Activated CD4-positive, alpha-beta T cell treated with anti-CD3 and anti-CD28 coated beads for 36 hours (primary cell): ENCODE measurements around the gene AHSA1. TPM values are rescaled to one million over a fixed set of nuclear protein-coding genes. Genes with fewer than 3 reads are reported as not detected.
"Not testable (repeated sequence)": the region's sequence is repeated elsewhere in the genome, so short reads cannot be mapped to it uniquely, and the experiment has no call there.

Experiments used
- ATAC-seq: fragments of 200-7000 bp; cut with Tn5 transposase; one replicate; pipeline ENCODE4 v1.10.0; 2021; ENCODE audit warnings: mild to moderate bottlenecking, moderate library complexity
- CTCF ChIA-PET: fragments of 350-600 bp; sonication (Branson Sonifier 250); formaldehyde crosslinking; loops from one replicate; lab custom pipeline; 2021; ENCODE audit warnings: antibody characterized with exemption; lab: Charles Lee
- POLR2A ChIA-PET: fragments of 350-600 bp; sonication (Branson Sonifier 250); formaldehyde crosslinking; loops from one replicate; lab custom pipeline; 2021; ENCODE audit warnings: antibody characterized with exemption, inconsistent platforms; lab: Charles Lee
- DNase-seq: peaks from one replicate; pipeline ENCODE4 v3.0.0-alpha.2; 2020
- H3K27ac Mint-ChIP-seq: one replicate; pipeline ENCODE4 v1.8.0; 2021; ENCODE audit warnings: mixed read lengths
- H3K27me3 Mint-ChIP-seq: one replicate; pipeline ENCODE4 v1.8.0; 2021; ENCODE audit warnings: mixed read lengths
- H3K36me3 Mint-ChIP-seq: one replicate; pipeline ENCODE4 v1.8.0; 2021; ENCODE audit warnings: low read depth, mixed read lengths
- H3K4me1 Mint-ChIP-seq: one replicate; pipeline ENCODE4 v1.8.0; 2021; ENCODE audit warnings: mixed read lengths
- H3K4me3 Mint-ChIP-seq: one replicate; pipeline ENCODE4 v1.8.0; 2021; ENCODE audit warnings: mild to moderate bottlenecking, moderate library complexity, mixed read lengths
- H3K9me3 Mint-ChIP-seq: one replicate; pipeline ENCODE4 v1.8.0; 2021; ENCODE audit warnings: low read depth, mixed read lengths
- intact Hi-C, 2 experiments: fragments of 100-400 bp; cut with DNase I in 1 of 2; cut with micrococcal nuclease in 1 of 2; formaldehyde crosslinking; loops; one replicate each; pipeline versions ENCODE4 v1.14.2 to v1.15.1; 2022 to 2024; cut with DNase I, micrococcal nuclease
- total RNA-seq, 2 experiments: library from RNA; stranded (reverse); gene quantifications; one replicate each; pipeline ENCODE4 v1.2.3, GENCODE V29; 2021

Gene AHSA1
- total RNA-seq = 100 to 1,000 TPM; 318 to 348 TPM

- ATAC-seq (peak; percentile 96), DNase-seq (peak; percentile 96)
- no peaks in the 10 kb centered on the region for H3K27me3 Mint-ChIP-seq
- H3K36me3 Mint-ChIP-seq = peaks cover 39% of the 10 kb centered on the region
- H3K9me3 Mint-ChIP-seq = no peaks in the 10 kb centered on the region
- H3K4me1 Mint-ChIP-seq = peaks cover 38% of the 10 kb centered on the region
- ChIA-PET CTCF (interaction anchor here (0.6 to 3.0 kb wide), 3 partner anchors 18 to 141 kb away, joined by 4 to 13 read pairs (median 9); partner anchors contain the start of genes GSTZ1 and POMT2), POLR2A (interaction anchor here (0.6 to 1.1 kb wide), 4 partner anchors 70 to 302 kb away, joined by 3 to 4 read pairs (median 4); partner anchors contain the start of gene GSTZ1)
- peak within 1 kb of the TSS; percentile 100 for H3K27ac Mint-ChIP-seq
- intact Hi-C loops = loop anchor here (1.0 to 10.0 kb wide), 20 partner anchors 41 to 1305 kb away; partner anchors contain the start of genes ADCK1 (in 2 of the 2), CIPC (in 2 of the 2), GSTZ1 (in 2 of the 2) and SAMD15 (in 2 of the 2)
- H3K4me3 Mint-ChIP-seq = peak within 1 kb of the TSS; percentile 88
Measured at GRCh38 chr14:77457522-77458248, at the start of gene AHSA1, which contains the start of gene VIPAS39. AHSA1 (plus strand) TSS chr14:77458093; CDS start chr14:77458190, 97 bp downstream. VIPAS39 (minus strand) TSS chr14:77457601; CDS start chr14:77454102, 3,499 bp downstream.

DNA sequence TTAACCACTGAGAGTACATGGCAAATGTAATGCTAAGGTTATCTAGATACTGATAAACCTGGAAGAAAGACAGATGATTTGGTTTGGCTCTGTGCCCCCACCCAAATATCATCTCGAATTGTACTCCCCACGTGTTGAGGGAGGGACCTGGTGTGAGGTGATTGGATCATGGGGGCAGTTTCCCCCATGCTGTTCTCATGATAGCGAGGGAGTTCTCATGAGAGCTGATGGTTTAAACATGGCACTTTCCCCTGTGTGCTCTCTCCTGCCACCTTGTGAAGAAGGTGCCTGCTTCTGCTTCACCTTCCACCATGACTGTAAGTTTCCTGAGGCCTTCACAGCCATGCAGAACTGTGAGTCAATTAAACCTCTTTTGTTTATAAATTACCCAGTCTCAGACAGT lies 48.8 kb upstream of the AHSA1 start:
- DNase-seq (peak; percentile 21), ATAC-seq (peak; percentile 39)
- H3K4me1 Mint-ChIP-seq = peaks cover 11% of the 10 kb centered on the region
- ChIA-PET POLR2A (no interaction called here), CTCF (no interaction called here)
- no peak overlapping the region for H3K4me3 Mint-ChIP-seq
- intact Hi-C loops = no loop called here
- no peaks in the 10 kb centered on the region for H3K9me3 Mint-ChIP-seq
- no peaks in the 10 kb centered on the region for H3K36me3 Mint-ChIP-seq
- H3K27ac Mint-ChIP-seq = no peak overlapping the region
- no peaks in the 10 kb centered on the region for H3K27me3 Mint-ChIP-seq

GRCh38 chr14:77415403-77416030 lies 42.4 kb upstream of the AHSA1 start:
- H3K4me3 Mint-ChIP-seq, ATAC-seq, H3K27ac Mint-ChIP-seq, DNase-seq, H3K4me1 Mint-ChIP-seq, POLR2A ChIA-PET, intact Hi-C loops, H3K27me3 Mint-ChIP-seq, H3K36me3 Mint-ChIP-seq, CTCF ChIA-PET: not testable (repeated sequence)
- H3K9me3 Mint-ChIP-seq = peaks cover 15% of the 10 kb centered on the region

DNA sequence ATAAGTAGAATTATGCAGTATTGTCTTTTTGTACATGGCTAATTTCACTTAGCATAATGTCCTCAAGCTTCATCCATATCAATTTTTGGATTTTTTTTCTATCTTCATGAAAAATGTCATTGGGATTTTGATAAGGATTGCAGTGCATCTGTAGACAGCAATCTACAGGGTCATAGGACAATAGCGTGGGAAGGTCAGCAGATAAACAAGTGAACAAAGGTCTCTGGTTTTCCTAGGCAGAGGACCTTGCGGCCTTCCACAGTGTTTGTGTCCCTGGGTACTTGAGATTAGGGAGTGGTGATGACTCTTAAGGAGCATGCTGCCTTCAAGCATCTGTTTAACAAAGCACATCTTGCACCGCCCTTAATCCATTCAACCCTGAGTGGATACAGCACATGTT lies 41.8 kb upstream of the AHSA1 start:
- H3K4me1 Mint-ChIP-seq, H3K27me3 Mint-ChIP-seq, intact Hi-C loops, H3K36me3 Mint-ChIP-seq, CTCF ChIA-PET, DNase-seq, POLR2A ChIA-PET, H3K27ac Mint-ChIP-seq, ATAC-seq, H3K4me3 Mint-ChIP-seq: not testable (repeated sequence)
- peaks cover 16% of the 10 kb centered on the region for H3K9me3 Mint-ChIP-seq

DNA sequence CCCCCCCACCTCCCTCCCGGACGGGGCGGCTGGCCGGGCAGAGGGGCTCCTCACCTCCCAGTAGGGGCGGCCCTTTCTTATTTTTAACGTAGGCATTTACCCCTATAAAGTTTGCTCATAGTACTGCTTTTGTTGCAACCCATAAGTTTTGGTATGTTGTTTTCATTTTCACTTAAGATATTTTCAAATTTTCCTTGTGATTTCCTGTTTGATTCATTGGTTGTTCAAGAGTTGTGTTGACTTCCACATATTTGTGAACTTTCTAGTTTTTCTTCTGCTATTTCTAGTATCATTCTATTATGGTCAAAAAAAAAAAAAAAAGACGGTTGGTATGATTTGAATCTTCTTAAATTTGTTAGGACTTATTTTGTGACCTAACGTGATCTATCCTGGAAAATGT lies 41.1 kb upstream of the AHSA1 start:
- Mint-ChIP-seq H3K36me3 (peaks cover 16% of the 10 kb centered on the region), H3K4me3 (no peak overlapping the region), H3K9me3 (peaks cover 21% of the 10 kb centered on the region), H3K27ac (no peak overlapping the region), H3K27me3 (no peaks in the 10 kb centered on the region), H3K4me1 (no peaks in the 10 kb centered on the region)
- ChIA-PET CTCF (no interaction called here), POLR2A (no interaction called here)
- DNase-seq = no peak
- intact Hi-C loops = no loop called here
- no peak for ATAC-seq

GRCh38 chr14:77421201-77421600 lies 36.7 kb upstream of the AHSA1 start:
- Mint-ChIP-seq H3K27me3 (no peaks in the 10 kb centered on the region), H3K27ac (no peak overlapping the region), H3K4me1 (no peaks in the 10 kb centered on the region), H3K9me3 (peaks cover 24% of the 10 kb centered on the region), H3K36me3 (peaks cover 48% of the 10 kb centered on the region), H3K4me3 (no peak overlapping the region)
- ChIA-PET CTCF (no interaction called here), POLR2A (no interaction called here)
- intact Hi-C loops = no loop called here
- DNase-seq (no peak), ATAC-seq (no peak)

- DNase-seq (no peak), ATAC-seq (no peak)
- no peak within 1 kb of the TSS for H3K27ac Mint-ChIP-seq
- H3K27me3 Mint-ChIP-seq = no peaks in the 10 kb centered on the region
- CTCF ChIA-PET = no interaction called here
- intact Hi-C loops = no loop called here
- POLR2A ChIA-PET = no interaction called here
- H3K4me1 Mint-ChIP-seq = no peaks in the 10 kb centered on the region
- H3K9me3 Mint-ChIP-seq = peaks cover 17% of the 10 kb centered on the region
- peaks cover 69% of the 10 kb centered on the region for H3K36me3 Mint-ChIP-seq
- no peak within 1 kb of the TSS for H3K4me3 Mint-ChIP-seq
Measured at GRCh38 chr14:77423423-77423822, 34.5 kb upstream of the AHSA1 start, which contains the start of gene NOXRED1. NOXRED1 (minus strand) TSS chr14:77423523; CDS start chr14:77422889, 634 bp downstream.

DNA sequence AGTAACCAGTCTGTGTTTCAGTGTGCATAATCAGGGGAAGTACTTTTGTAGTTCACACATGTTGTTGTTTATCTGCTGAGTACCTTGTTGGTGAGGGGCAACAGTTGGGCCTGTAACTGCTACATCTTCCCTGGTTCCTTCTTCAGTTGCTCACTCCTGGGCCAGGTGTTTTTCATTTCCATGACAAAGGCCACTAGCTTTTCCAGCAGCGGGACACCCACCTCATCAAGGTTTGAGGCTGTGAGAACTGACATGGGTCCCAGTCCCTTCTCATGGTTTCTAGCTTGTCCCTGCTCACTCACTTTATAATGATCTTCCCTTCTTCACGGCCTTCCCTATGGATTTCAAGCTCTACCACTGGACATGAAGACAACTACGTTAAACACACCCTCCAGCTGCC lies 33.0 kb upstream of the AHSA1 start:
- intact Hi-C loops = no loop called here
- CTCF ChIA-PET = no interaction called here

DNA sequence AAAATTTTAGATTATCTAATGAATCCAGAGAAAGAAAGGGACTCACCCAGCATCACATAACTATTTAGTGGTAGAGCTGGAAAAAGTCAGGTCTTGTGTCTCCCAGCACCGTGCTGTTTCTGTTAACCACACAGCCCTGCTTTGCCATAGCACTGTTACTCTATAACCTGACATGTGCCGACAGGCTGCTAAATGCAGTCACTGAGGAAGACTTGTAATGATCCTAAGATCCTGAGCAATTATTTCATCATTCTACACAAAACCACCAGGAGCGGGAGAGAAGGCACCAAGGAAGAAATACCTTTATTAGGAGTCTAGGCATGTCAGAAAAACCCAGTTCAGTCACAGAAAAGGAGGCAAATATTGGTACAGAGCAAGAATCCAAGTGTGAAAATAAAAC lies 31.5 kb upstream of the AHSA1 start:
- POLR2A ChIA-PET = no interaction called here

More for the DNA sequence above, 33.0 kb upstream of the AHSA1 start:
- H3K27ac Mint-ChIP-seq = no peak overlapping the region
- POLR2A ChIA-PET = no interaction called here
- no peak for DNase-seq
- H3K4me1 Mint-ChIP-seq = no peaks in the 10 kb centered on the region
- H3K9me3 Mint-ChIP-seq = peaks cover 11% of the 10 kb centered on the region
- H3K27me3 Mint-ChIP-seq = no peaks in the 10 kb centered on the region
- ATAC-seq = no peak
- H3K4me3 Mint-ChIP-seq = no peak overlapping the region
- peaks cover 77% of the 10 kb centered on the region for H3K36me3 Mint-ChIP-seq

GRCh38 chr14:77436042-77436441 lies 21.9 kb upstream of the AHSA1 start:
- POLR2A ChIA-PET = no interaction called here
- ATAC-seq (no peak), DNase-seq (no peak)
- Mint-ChIP-seq H3K36me3 (peaks cover 32% of the 10 kb centered on the region), H3K27me3 (no peaks in the 10 kb centered on the region), H3K4me3 (no peak overlapping the region), H3K9me3 (no peaks in the 10 kb centered on the region), H3K4me1 (no peaks in the 10 kb centered on the region), H3K27ac (no peak overlapping the region)
- CTCF ChIA-PET = interaction anchor here (1.8 kb wide), 1 partner anchor 23 kb away, joined by 5 read pairs; no protein-coding TSS in a partner anchor
- intact Hi-C loops = no loop called here

More for the DNA sequence above, 31.5 kb upstream of the AHSA1 start:
- peaks cover 5% of the 10 kb centered on the region for H3K9me3 Mint-ChIP-seq
- H3K36me3 Mint-ChIP-seq = peaks cover 79% of the 10 kb centered on the region
- DNase-seq (no peak), ATAC-seq (no peak)
- no peak overlapping the region for H3K4me3 Mint-ChIP-seq
- no peaks in the 10 kb centered on the region for H3K4me1 Mint-ChIP-seq
- CTCF ChIA-PET = interaction anchor here (0.5 kb wide), 1 partner anchor 429 kb away, joined by 3 read pairs; no protein-coding TSS in a partner anchor
- no peaks in the 10 kb centered on the region for H3K27me3 Mint-ChIP-seq
- intact Hi-C loops = no loop called here
- H3K27ac Mint-ChIP-seq = no peak overlapping the region

- H3K36me3 Mint-ChIP-seq = peaks cover 40% of the 10 kb centered on the region
- DNase-seq (no peak), ATAC-seq (no peak)
- no peaks in the 10 kb centered on the region for H3K9me3 Mint-ChIP-seq
- CTCF ChIA-PET = interaction anchor here (3.0 kb wide), 1 partner anchor 11 kb away, joined by 12 read pairs; no protein-coding TSS in a partner anchor
- no peak overlapping the region for H3K4me3 Mint-ChIP-seq
- POLR2A ChIA-PET = interaction anchor here (0.5 kb wide), 1 partner anchor 22 kb away, joined by 7 read pairs; no protein-coding TSS in a partner anchor
- H3K27me3 Mint-ChIP-seq = no peaks in the 10 kb centered on the region
- no peaks in the 10 kb centered on the region for H3K4me1 Mint-ChIP-seq
- no peak overlapping the region for H3K27ac Mint-ChIP-seq
- intact Hi-C loops = no loop called here
Measured at GRCh38 chr14:77438596-77438995, 19.3 kb upstream of the AHSA1 start.
